Heart right ventricle (tissue), 16 donors: ENCODE results near the gene OCA2. TPM values are rescaled to one million over a fixed set of nuclear protein-coding genes. Genes with fewer than 3 reads are reported as not detected.
A peak's percentile ranks its signal among the peaks of the same experiment; 100 is the strongest.

ENCODE experiments used
- ATAC-seq, 8 donors: fragments of 200-7000 bp; cut with Tn5 transposase; one replicate each; pipeline ENCODE4 v1.9.1; 2020; ENCODE audit warnings: mild to moderate bottlenecking in 8 of 8, moderate library complexity in 8 of 8, moderate number of reproducible peaks in 1 of 8
- DNase-seq, 2 donors: peaks; one replicate each; pipeline ENCODE4 v3.0.0-alpha.2; 2020
- H3K27ac ChIP-seq, 10 donors: fragments of 200-600 bp; sonication (generic) in 2 of 10; one replicate each; pipeline versions ENCODE4 v1.5.0 to v1.8.0; 2020 to 2022; ENCODE audit warnings: mild to moderate bottlenecking in 3 of 10
- H3K27me3 ChIP-seq, 7 donors: fragments of 200-600 bp; one replicate each; pipeline ENCODE4 v1.8.0; 2021 to 2022; ENCODE audit warnings: mild to moderate bottlenecking in 2 of 7
- H3K36me3 ChIP-seq, 9 donors: fragments of 200-600 bp; sonication (generic) in 1 of 9; one replicate each; pipeline versions ENCODE4 v1.5.0 to v1.8.0; 2020 to 2022; ENCODE audit warnings: mild to moderate bottlenecking in 2 of 9
- H3K4me1 ChIP-seq, 9 donors: fragments of 200-600 bp; sonication (generic) in 1 of 9; one replicate each; pipeline versions ENCODE4 v1.5.0 to v1.8.0; 2020 to 2022; ENCODE audit warnings: mild to moderate bottlenecking in 4 of 9
- H3K4me3 ChIP-seq, 10 donors: fragments of 200-600 bp; sonication (generic) in 2 of 10; one replicate each; pipeline versions ENCODE4 v1.5.0 to v1.8.0; 2020 to 2022; ENCODE audit warnings: mild to moderate bottlenecking in 7 of 10, moderate library complexity in 2 of 10
- H3K9me3 ChIP-seq, 11 donors: fragments of 200-600 bp in 10 of 11; sonication (generic) in 2 of 11; one replicate each; pipeline versions ENCODE4 v1.5.0 to v1.8.0; 2013 to 2022; ENCODE audit warnings: mild to moderate bottlenecking in 2 of 11, control low read depth in 1 of 11, moderate library complexity in 1 of 11
- WGBS, 2 donors: extraction: QIAGEN DNeasy Blood & Tissue Kit; methylation state at CpG; one replicate each; pipeline ENCODE4 v1.1.7; 2013; ENCODE audit warnings: inconsistent platforms in 1 of 2; 5-methylcytosine and 5-hydroxymethylcytosine counted together
- intact Hi-C, 10 donors: fragments of 100-400 bp; cut with DNase I; formaldehyde crosslinking; loops; one replicate each; pipeline versions ENCODE4 v1.11.1 to v1.14.2; 2022
- polyA plus RNA-seq, 2 donors: library from polyadenylated mRNA; stranded (reverse); fragments of 200-250 nt; gene quantifications; one replicate each; pipeline ENCODE4 v1.2.3, GENCODE V29; 2013
- total RNA-seq, 10 donors: library from RNA; stranded (reverse); fragmentation: NEBNext Ultra II Directional in 3 of 10; extraction: Animal tissue kit (Norgen Biotek cat#: 25700) in 3 of 10; gene quantifications; one replicate each; pipeline versions ENCODE4 v1.2.1 to v1.2.4, GENCODE V29; 2021 to 2023
- TF ChIP-seq, protein P1 (sequence below), 9 donors: fragments of 200-600 bp; sonication (generic) in 2 of 9; IDR thresholded peaks; one replicate each; pipeline versions ENCODE4 v1.5.0 to v1.8.0; 2021 to 2022; ENCODE audit warnings: antibody characterized with exemption in 9 of 9, mild to moderate bottlenecking in 5 of 9, moderate library complexity in 1 of 9
- donor health status: Arrhythmogenic right ventricular cardiomyopathy.
- donor health status: ischemic (EF 13 %, LVEDD 7.1; RV severe dilation, severe dysfunction).
- donor health status: healthy with polysubstance abuse.
- donor health status: DM: no; HTN: yes; CAD: no.
- donor health status: DM: no; HTN: no; CAD: no.
- donor health status: ischemic (EF 25% LVEDD 6.9; RV normal size, moderate dysfunction).
- donor health status: ischemic (EF 25% LVEDD 5.7; RV mildly dilated, moderate dysfunction).
- donor health status: healthy.
- donor health status: DM: yes; HTN: yes; CAD: no.
- donor health status: Ischemic cardiomyopathy.
- donor health status: ischemic (EF 35%, LVEDD 5.7; RV mildly dilated, moderate dysfunction).
- donor health status: nonischemic (EF 11% LVEDD 7.7; RV severe dilation, severe dysfunction).
- donor health status: DM: yes; HTN: yes; CAD: no.
- donor health status: PGD.
- donor health status: ischemic (EF 29% LVEDD 5.4; RV normal size, mild dysfunction).
- donor health status: nonischemic (EF 23%, LVEDD 6.1; RV moderate dilation, normal function).

OCA2 gene
- total and polyA plus RNA-seq, 12 donors: 0.04 to 0.32 (median 0.17) TPM; not detected in 6

DNA sequence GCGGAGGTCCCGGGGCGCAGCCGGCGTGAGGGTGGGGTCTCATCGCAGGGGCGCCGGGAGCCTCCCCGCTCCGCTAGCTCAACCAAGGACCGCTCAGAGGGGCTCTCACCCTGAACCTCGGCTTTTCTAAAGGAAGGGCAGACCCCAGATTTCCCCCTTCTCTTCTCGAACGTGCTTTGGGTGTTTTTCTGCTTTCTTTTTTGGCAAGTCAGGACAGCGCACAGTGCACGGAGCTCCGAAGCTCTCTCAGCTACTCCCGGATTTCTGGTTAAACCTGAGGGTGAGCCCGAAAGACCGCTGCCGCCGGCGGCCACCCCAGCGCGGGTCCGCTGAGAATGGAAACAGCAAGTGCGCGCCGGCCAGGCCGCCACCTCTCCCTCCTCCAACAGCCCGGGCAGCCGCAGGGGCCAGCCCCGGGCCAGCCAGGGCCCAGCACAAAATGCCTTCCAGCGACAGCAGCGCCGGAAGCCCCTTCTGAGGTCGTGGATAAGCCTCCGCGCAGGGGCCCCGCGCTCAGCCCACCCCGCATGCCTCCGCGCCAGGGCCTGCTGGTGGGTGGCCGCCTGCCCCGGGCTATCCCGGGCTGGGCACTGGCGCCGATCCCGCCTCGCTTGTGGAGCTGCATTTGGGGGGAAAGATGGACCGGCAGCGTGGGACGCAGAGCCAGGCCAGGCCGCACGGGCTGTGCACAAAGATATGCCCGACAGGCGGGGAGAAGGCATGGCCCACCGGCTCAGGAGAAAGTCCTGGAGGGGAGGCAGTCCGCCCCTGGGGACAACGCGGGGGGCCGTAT is 8.2 kb upstream of the OCA2 start:
- Histone ChIP-seq H3K4me3 (peak overlapping the region; percentile 47 to 63 (median 58)), H3K36me3 (peaks cover 0 to 19% (median 13%) of the 10 kb centered on the region in 9 donors), H3K27ac (no peak overlapping the region), H3K9me3 (no peaks in the 10 kb centered on the region), H3K4me1 (peaks cover 3 to 17% (median 14%) of the 10 kb centered on the region in 9 donors), H3K27me3 (peaks cover 0 to 27% (median 20%) of the 10 kb centered on the region in 7 donors)
- TF ChIP-seq, protein P1, sequence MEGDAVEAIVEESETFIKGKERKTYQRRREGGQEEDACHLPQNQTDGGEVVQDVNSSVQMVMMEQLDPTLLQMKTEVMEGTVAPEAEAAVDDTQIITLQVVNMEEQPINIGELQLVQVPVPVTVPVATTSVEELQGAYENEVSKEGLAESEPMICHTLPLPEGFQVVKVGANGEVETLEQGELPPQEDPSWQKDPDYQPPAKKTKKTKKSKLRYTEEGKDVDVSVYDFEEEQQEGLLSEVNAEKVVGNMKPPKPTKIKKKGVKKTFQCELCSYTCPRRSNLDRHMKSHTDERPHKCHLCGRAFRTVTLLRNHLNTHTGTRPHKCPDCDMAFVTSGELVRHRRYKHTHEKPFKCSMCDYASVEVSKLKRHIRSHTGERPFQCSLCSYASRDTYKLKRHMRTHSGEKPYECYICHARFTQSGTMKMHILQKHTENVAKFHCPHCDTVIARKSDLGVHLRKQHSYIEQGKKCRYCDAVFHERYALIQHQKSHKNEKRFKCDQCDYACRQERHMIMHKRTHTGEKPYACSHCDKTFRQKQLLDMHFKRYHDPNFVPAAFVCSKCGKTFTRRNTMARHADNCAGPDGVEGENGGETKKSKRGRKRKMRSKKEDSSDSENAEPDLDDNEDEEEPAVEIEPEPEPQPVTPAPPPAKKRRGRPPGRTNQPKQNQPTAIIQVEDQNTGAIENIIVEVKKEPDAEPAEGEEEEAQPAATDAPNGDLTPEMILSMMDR (IDR thresholded peaks at IDR 0.05): no peak
- ATAC-seq (peak in 7 of 8 donors; percentile 38 to 69 (median 54)), DNase-seq (no peak)
- 5 to 6% methylated on average over 63 of the region's 63 CpGs for WGBS, 2 donors
- intact Hi-C loops: no loop called here

GRCh38 chr15:28106294-28107110 is 7.4 kb upstream of the OCA2 start:
- TF ChIP-seq, protein P1 (IDR thresholded peaks at IDR 0.05): no peak
- Histone ChIP-seq H3K27ac (no peak overlapping the region), H3K4me3 (peak overlapping the region; percentile 47 to 63 (median 58)), H3K9me3 (no peaks in the 10 kb centered on the region), H3K27me3 (peaks cover 0 to 31% (median 20%) of the 10 kb centered on the region in 7 donors), H3K36me3 (peaks cover 0 to 11% (median 6%) of the 10 kb centered on the region in 9 donors), H3K4me1 (peaks cover 3 to 17% (median 14%) of the 10 kb centered on the region in 9 donors)
- peak in 6 of 8 donors; percentile 12 to 64 (median 38) for ATAC-seq
- WGBS, 2 donors: 5% methylated on average over 74 to 81 of the region's 81 CpGs
- no peak for DNase-seq
- intact Hi-C loops: no loop called here

- intact Hi-C loops: no loop called here
- Histone ChIP-seq H3K9me3 (no peaks in the 10 kb centered on the region), H3K27me3 (peaks cover 0 to 36% (median 27%) of the 10 kb centered on the region in 7 donors), H3K4me1 (peaks cover 3 to 17% (median 14%) of the 10 kb centered on the region in 9 donors), H3K27ac (no peak overlapping the region), H3K36me3 (peaks cover 0 to 4% (median 0%) of the 10 kb centered on the region in 9 donors), H3K4me3 (no peak overlapping the region)
- TF ChIP-seq, protein P1 (IDR thresholded peaks at IDR 0.05): no peak
- no peak for DNase-seq
- WGBS, 2 donors: 90 to 94% methylated on average over 5 of the region's 5 CpGs
- ATAC-seq: no peak
Measured at GRCh38 chr15:28105793-28106192, 6.7 kb upstream of the OCA2 start.

DNA sequence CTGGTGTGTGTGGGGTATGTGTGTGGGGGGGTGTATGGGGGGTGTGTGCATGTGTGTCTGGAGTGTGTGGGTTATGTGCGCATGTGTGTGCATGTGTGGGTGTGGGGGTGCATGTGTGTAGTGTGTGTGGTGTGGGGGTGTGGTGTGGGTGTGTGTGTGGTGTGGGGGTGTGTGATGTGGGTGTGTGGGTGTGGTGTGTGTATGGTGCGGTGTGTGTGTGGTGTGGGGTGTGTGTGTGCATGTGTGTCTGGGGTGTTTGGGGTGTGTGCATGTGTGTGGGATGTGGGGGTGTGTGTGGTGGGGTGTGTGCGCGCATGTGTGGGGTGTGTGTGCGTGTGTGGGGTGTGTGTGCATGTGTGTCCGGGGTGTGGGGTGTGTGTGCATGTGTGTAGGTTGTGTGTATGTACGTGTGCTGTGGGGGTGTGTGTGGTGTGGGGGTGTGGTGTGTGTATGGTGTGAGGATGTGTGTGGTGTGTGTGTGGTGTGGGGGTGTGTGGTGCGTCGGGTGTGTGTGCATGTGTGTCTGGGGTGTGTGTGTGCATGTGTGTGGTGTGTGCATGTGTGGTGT is 6.2 kb upstream of the OCA2 start:
- Histone ChIP-seq H3K4me3 (no peak overlapping the region), H3K27me3 (peaks cover 0 to 41% (median 32%) of the 10 kb centered on the region in 7 donors), H3K4me1 (peaks cover 3 to 17% (median 14%) of the 10 kb centered on the region in 9 donors), H3K27ac (no peak overlapping the region), H3K9me3 (no peaks in the 10 kb centered on the region), H3K36me3 (no peaks in the 10 kb centered on the region)
- WGBS, 2 donors: 96% methylated on average over 9 of the region's 9 CpGs
- no peak for DNase-seq
- no peak for ATAC-seq
- intact Hi-C loops: no loop called here
- TF ChIP-seq, protein P1 (IDR thresholded peaks at IDR 0.05): no peak
